Body of pancreas (tissue), 4 donors: ENCODE measurements around the gene LMOD1.

Source experiments
- POLR2A ChIP-seq, 3 donors: fragments of 450-650 bp; IDR thresholded peaks; one replicate each; pipeline ENCODE4 v1.6.1; 2016; ENCODE audit warnings: antibody characterized with exemption in 3 of 3, mild to moderate bottlenecking in 2 of 3
- TF ChIP-seq, protein P1 (sequence below), 7 experiments: fragments of 450-650 bp in 4 of 7; fragments of 200-600 bp in 3 of 7; sonication (generic) in 3 of 7; IDR thresholded peaks; one replicate each; pipeline ENCODE4 v1.5.1; 2016 to 2019; ENCODE audit warnings: antibody characterized with exemption in 7 of 7

GRCh38 chr1:201939148-201939547, 7.2 kb downstream of the LMOD1 start:
- TF ChIP-seq, protein P1, sequence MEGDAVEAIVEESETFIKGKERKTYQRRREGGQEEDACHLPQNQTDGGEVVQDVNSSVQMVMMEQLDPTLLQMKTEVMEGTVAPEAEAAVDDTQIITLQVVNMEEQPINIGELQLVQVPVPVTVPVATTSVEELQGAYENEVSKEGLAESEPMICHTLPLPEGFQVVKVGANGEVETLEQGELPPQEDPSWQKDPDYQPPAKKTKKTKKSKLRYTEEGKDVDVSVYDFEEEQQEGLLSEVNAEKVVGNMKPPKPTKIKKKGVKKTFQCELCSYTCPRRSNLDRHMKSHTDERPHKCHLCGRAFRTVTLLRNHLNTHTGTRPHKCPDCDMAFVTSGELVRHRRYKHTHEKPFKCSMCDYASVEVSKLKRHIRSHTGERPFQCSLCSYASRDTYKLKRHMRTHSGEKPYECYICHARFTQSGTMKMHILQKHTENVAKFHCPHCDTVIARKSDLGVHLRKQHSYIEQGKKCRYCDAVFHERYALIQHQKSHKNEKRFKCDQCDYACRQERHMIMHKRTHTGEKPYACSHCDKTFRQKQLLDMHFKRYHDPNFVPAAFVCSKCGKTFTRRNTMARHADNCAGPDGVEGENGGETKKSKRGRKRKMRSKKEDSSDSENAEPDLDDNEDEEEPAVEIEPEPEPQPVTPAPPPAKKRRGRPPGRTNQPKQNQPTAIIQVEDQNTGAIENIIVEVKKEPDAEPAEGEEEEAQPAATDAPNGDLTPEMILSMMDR (IDR thresholded peaks at IDR 0.05): no peak
- no peak for TF ChIP-seq POLR2A (IDR thresholded peaks at IDR 0.05)
